ENCODE results near the gene NMT2.

Gene NMT2

GRCh38 chr10:15150563-15150962 is 17.9 kb downstream of the NMT2 start:
- H3K27ac ChIP-seq: no peak overlapping the region
- TF ChIP-seq ZFX (IDR thresholded peaks at IDR 0.05) (no peak), CTCF (conservative IDR thresholded peaks at IDR 0.05) (no peak)

GRCh38 chr10:15149042-15149771 is 19.3 kb downstream of the NMT2 start:
- H3K27ac ChIP-seq: no peak overlapping the region
- no peak for TF ChIP-seq ZFX (IDR thresholded peaks at IDR 0.05)
- TF ChIP-seq CTCF (conservative IDR thresholded peaks at IDR 0.05): no peak

- H3K27ac ChIP-seq: no peak overlapping the region
- TF ChIP-seq CTCF (conservative IDR thresholded peaks at IDR 0.05): no peak
- no peak for TF ChIP-seq ZFX (IDR thresholded peaks at IDR 0.05)
Measured at GRCh38 chr10:15147594-15148392, 20.7 kb downstream of the NMT2 start.

GRCh38 chr10:15146366-15146765 is 22.1 kb downstream of the NMT2 start:
- no peak for TF ChIP-seq CTCF (conservative IDR thresholded peaks at IDR 0.05)
- no peak for TF ChIP-seq ZFX (IDR thresholded peaks at IDR 0.05)

GRCh38 chr10:15144788-15145187 is 23.7 kb downstream of the NMT2 start:
- no peak overlapping the region for H3K27ac ChIP-seq
- TF ChIP-seq ZFX (IDR thresholded peaks at IDR 0.05) (no peak), CTCF (conservative IDR thresholded peaks at IDR 0.05) (no peak)

More at GRCh38 chr10:15146366-15146765, 22.1 kb downstream of the NMT2 start:
- no peak overlapping the region for H3K27ac ChIP-seq

- H3K27ac ChIP-seq: no peak overlapping the region
- no peak for TF ChIP-seq CTCF (conservative IDR thresholded peaks at IDR 0.05)
Measured at GRCh38 chr10:15141136-15142054, 27.1 kb downstream of the NMT2 start.
